ENCODE data around the gene EFCAB5.
"Not testable (repeated sequence)": the region's sequence is repeated elsewhere in the genome, so short reads cannot be mapped to it uniquely, and the experiment has no call there.

EFCAB5 gene

GRCh38 chr17:30074730-30075129 lies 133.3 kb downstream of the EFCAB5 start:
- Histone ChIP-seq H3K4me2 (ENCODE audit: low read length) (no peak overlapping the region), H3K36me3 (ENCODE audit: control insufficient read depth, insufficient read depth, low read length) (no peaks in the 10 kb centered on the region), H3K79me2 (no peaks in the 10 kb centered on the region), H3K27me3 (ENCODE audit: control insufficient read depth, insufficient read depth, low read length) (no peaks in the 10 kb centered on the region), H3K9ac (no peak overlapping the region), H2AFZ (no peak overlapping the region), H3K4me3 (ENCODE audit: low read depth, low read length) (no peak overlapping the region), H3K4me1 (no peaks in the 10 kb centered on the region), H3K27ac (no peak overlapping the region), H3K9me3 (ENCODE audit: control insufficient read depth, low read length) (no peaks in the 10 kb centered on the region)
- TF ChIP-seq, protein P1, sequence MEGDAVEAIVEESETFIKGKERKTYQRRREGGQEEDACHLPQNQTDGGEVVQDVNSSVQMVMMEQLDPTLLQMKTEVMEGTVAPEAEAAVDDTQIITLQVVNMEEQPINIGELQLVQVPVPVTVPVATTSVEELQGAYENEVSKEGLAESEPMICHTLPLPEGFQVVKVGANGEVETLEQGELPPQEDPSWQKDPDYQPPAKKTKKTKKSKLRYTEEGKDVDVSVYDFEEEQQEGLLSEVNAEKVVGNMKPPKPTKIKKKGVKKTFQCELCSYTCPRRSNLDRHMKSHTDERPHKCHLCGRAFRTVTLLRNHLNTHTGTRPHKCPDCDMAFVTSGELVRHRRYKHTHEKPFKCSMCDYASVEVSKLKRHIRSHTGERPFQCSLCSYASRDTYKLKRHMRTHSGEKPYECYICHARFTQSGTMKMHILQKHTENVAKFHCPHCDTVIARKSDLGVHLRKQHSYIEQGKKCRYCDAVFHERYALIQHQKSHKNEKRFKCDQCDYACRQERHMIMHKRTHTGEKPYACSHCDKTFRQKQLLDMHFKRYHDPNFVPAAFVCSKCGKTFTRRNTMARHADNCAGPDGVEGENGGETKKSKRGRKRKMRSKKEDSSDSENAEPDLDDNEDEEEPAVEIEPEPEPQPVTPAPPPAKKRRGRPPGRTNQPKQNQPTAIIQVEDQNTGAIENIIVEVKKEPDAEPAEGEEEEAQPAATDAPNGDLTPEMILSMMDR (IDR thresholded peaks at IDR 0.05), result no peak

DNA sequence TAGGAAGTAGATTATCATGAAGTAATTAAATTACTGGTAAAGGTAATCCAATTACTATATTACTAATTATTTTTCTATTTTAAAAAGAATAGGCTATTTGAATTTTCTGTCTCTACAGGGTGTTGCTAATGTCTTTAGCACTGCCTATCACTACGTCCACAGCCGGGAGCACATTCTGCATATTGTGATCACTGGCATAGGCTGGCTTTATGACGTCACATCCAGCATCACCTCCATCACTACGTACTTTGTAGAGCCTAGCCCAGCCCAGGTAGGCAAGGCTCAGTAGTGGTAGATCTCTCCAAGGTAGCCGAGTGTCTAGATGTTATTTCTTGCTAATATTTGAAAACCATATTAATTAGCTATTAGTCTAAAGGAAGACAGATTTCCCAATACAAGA lies 141.3 kb downstream of the EFCAB5 start:
- H3K36me3 ChIP-seq (ENCODE audit: control insufficient read depth, insufficient read depth, low read length), result no peaks in the 10 kb centered on the region
- no peaks in the 10 kb centered on the region for H3K79me2 ChIP-seq
- H3K27ac ChIP-seq, result no peak overlapping the region
- no peaks in the 10 kb centered on the region for H3K27me3 ChIP-seq (ENCODE audit: control insufficient read depth, insufficient read depth, low read length)
- TF ChIP-seq, protein P1 (IDR thresholded peaks at IDR 0.05), result no peak
- no peak overlapping the region for H3K9ac ChIP-seq
- no peak overlapping the region for H2AFZ ChIP-seq
- H3K4me1 ChIP-seq, result no peaks in the 10 kb centered on the region
- no peak overlapping the region for H3K4me2 ChIP-seq (ENCODE audit: low read length)
- H3K4me3 ChIP-seq (ENCODE audit: low read depth, low read length), result no peak overlapping the region
- no peaks in the 10 kb centered on the region for H3K9me3 ChIP-seq (ENCODE audit: control insufficient read depth, low read length)

DNA sequence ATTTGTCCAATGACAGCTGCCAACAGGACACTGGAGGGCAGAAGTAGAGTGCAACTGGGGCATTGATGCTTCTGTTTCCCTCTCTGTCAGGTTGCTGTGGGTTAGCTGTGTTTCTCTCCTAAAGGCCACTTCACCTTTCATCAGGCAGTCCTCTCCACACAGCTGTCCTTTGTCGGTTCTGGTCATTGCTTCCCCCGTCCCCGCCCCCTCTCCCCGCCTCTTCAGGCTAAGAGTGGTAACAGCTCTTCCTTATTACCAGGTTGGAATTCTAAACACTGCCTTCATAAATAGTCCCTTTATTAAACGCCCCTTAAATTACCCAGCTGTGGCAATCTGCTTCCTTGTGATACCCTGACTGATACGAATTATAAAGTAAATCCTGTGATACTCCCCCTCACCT lies 143.4 kb downstream of the EFCAB5 start:
- Histone ChIP-seq H3K9ac (no peak overlapping the region), H2AFZ (peak overlapping the region; percentile 30), H3K36me3 (ENCODE audit: control insufficient read depth, insufficient read depth, low read length) (no peaks in the 10 kb centered on the region), H3K4me1 (no peaks in the 10 kb centered on the region), H3K9me3 (ENCODE audit: control insufficient read depth, low read length) (no peaks in the 10 kb centered on the region), H3K79me2 (no peaks in the 10 kb centered on the region), H3K27ac (no peak overlapping the region), H3K27me3 (ENCODE audit: control insufficient read depth, insufficient read depth, low read length) (no peaks in the 10 kb centered on the region), H3K4me2 (ENCODE audit: low read length) (no peak overlapping the region), H3K4me3 (ENCODE audit: low read depth, low read length) (no peak overlapping the region)
- TF ChIP-seq, protein P1 (IDR thresholded peaks at IDR 0.05), result no peak

DNA sequence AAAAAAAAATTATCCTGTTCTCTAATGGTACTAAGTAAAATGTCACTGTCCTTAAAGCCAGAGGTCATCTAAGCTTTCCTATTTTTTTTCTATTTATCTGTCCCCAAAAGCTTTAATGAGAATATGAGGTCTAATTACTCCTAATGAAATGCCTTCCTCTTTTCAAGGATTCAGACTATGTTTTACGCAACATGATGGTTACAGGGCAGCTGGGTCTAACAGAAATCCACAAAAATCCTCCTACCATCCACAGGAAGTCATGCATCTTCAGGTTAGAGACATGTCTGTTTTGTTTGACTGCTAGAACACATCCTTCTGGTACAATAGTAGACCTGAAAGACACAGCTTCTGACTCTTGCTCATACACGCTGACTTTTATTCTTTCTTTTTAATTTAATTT lies 145.5 kb downstream of the EFCAB5 start:
- TF ChIP-seq, protein P1 (IDR thresholded peaks at IDR 0.05), result no peak
- no peak overlapping the region for H3K4me3 ChIP-seq (ENCODE audit: low read depth, low read length)
- no peak overlapping the region for H3K9ac ChIP-seq
- no peak overlapping the region for H2AFZ ChIP-seq
- no peak overlapping the region for H3K27ac ChIP-seq
- H3K79me2 ChIP-seq, result no peaks in the 10 kb centered on the region
- no peak overlapping the region for H3K4me2 ChIP-seq (ENCODE audit: low read length)
- no peaks in the 10 kb centered on the region for H3K36me3 ChIP-seq (ENCODE audit: control insufficient read depth, insufficient read depth, low read length)
- H3K9me3 ChIP-seq (ENCODE audit: control insufficient read depth, low read length), result no peaks in the 10 kb centered on the region
- H3K4me1 ChIP-seq, result no peaks in the 10 kb centered on the region
- H3K27me3 ChIP-seq (ENCODE audit: control insufficient read depth, insufficient read depth, low read length), result no peaks in the 10 kb centered on the region

DNA sequence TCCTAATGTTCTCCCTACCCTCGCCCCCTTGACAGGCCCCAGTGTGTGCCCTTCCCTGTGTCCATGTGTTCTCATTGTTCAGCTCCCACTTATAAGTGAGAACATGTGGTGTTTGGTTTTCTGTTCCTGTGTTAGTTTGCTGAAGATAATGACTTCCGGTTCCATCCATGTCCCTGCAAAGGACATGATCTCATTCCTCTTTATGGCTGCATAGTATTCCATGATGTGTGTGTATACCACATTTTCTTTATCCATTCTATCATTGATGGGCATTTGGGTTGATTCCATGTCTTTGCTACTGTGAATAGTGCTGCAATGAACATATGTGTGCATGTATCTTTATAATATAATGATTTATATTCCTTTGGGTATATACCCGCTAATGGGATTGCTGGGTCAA lies 146.0 kb downstream of the EFCAB5 start:
- not testable (repeated sequence) for H3K36me3 ChIP-seq (ENCODE audit: control insufficient read depth, insufficient read depth, low read length); H3K4me2 ChIP-seq (ENCODE audit: low read length); H3K79me2 ChIP-seq; H3K27me3 ChIP-seq (ENCODE audit: control insufficient read depth, insufficient read depth, low read length); H3K4me1 ChIP-seq; H3K4me3 ChIP-seq (ENCODE audit: low read depth, low read length); H3K27ac ChIP-seq; H3K9ac ChIP-seq; H2AFZ ChIP-seq; H3K9me3 ChIP-seq (ENCODE audit: control insufficient read depth, low read length)
